ENCODE data around the gene HOMER3.

GRCh38 chr19:18941628-18942354, 774 bp upstream of the HOMER3 start:
- no peak for TF ChIP-seq CTCF (IDR thresholded peaks at IDR 0.05)
- no peak for TF ChIP-seq POLR2A (IDR thresholded peaks at IDR 0.05)

Data from breast epithelium (tissue), 3 donors.